Left lobe of liver (tissue), 2 donors: Measurements from ENCODE around the gene ALDH5A1. TPM values are rescaled to one million over a fixed set of nuclear protein-coding genes. Genes with fewer than 3 reads are reported as not detected.

ENCODE experiments used
- ATAC-seq: fragments of 200-7000 bp; cut with Tn5 transposase; one replicate; pipeline ENCODE4 v1.9.1; 2020; ENCODE audit warnings: mild to moderate bottlenecking, moderate library complexity
- DNase-seq: peaks from one replicate; pipeline ENCODE4 v3.0.0-alpha.2; 2020; ENCODE audit warnings: low spot score
- total RNA-seq: library from RNA; stranded (reverse); gene quantifications from one replicate; pipeline ENCODE4 v1.2.1, GENCODE V29; 2021
- donor health status: DM: no; HTN: no; CAD: no; lungs with moderate emphysema.
- donor health status: DM: no; HTN: yes; CAD: no.

The ALDH5A1 gene
- total RNA-seq, 1 donor from 2014 or later: 62.2 TPM

DNA sequence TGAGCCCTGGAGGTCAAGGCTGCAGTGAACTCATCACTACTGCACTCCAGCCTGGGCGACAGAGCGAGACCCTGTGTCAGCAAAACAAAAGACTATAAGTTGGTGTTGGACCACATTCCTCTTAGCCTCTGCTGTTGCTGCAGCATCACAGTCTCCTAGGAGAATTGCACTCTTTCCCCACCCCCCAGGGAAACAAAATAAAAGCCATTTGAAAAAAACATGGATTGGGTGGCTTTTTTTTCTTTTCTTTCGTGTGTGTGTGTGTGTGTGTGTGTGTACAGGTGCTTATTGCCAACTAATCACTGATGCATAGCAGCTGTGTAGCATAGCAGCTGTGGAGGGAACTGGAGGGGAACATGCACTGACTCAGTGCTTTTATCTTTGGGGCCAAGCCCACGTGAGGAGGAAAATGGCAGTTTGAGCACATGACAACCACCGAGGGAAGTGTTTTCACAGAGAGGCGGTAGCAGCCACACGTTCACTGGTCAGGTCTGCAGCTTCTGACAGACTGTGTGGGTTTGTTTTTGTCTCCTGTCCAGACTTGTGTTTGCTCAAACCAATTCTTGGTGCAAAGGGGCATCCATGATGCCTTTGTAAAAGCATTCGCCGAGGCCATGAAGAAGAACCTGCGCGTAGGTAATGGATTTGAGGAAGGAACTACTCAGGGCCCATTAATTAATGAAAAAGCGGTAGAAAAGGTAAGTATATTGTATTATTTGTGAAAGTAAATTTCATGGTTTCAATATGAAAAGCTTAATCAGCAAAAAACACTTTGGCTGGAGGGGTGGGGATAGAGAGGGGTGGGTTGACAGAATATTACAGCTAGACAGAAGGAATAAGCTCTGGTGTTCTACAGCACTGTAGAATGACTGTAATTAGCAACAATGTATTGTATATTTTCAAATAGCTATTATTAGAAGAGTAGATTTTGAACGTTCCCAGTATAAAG is 27.7 kb downstream of the ALDH5A1 start:
- DNase-seq (no peak), ATAC-seq (no peak)

DNA sequence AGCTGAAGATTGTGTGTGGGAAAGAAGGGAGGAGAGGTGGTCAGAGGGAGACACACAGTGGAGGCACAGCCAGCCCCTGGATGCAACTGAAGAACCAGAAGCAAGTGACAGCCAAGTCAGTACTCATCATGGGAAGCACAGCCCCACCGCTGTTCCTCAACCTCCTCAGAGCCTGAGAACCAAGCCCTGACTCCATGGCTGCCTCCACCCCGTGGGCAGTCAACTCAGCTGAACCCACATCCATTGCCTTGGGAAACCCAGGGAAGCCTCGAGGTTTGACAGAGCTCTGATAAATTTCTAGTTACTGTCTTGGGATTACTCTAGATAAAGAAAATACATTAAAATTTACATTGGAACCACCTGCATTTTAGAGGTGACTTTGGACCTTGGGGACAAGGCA is 29.6 kb downstream of the ALDH5A1 start:
- DNase-seq: no peak
- no peak for ATAC-seq

DNA sequence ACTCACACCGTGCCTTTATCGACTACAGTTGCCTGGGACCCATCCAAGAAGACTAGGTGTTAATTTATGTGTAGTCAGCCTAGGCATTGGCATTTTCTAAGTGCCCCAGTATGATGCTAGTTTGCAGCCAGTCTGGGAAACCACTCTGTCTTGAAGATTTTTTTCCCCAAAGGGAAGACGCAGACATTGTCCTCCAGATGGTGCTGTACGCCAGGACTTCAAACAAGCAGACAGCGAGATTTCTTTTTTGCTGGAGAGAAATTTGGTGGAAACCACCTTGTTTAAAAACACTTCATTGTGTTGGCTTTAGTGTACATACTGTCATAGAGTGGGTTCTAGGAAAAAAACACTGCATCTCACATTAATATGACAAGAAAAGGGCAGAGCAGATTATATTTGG is 30.0 kb downstream of the ALDH5A1 start:
- DNase-seq: no peak
- no peak for ATAC-seq

DNA sequence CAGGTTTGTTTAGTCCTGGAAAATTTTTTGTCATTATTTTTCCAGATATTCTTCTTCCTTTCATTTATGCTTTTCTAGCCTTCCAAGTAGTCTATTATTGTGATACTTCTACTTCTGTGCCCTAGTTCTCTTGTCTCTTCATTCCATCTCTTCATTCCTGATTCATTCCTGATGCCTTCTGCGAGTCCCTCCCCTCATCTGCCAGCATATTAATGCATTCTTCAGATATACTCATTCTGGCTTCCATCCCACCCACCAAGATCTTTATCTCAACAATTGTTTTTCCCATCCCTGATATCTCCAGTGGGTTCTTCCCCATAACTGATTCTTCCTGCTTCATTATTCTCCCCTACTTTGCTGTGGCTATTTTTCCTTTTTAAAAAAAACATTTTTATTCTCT is 35.2 kb downstream of the ALDH5A1 start:
- no peak for DNase-seq

DNA sequence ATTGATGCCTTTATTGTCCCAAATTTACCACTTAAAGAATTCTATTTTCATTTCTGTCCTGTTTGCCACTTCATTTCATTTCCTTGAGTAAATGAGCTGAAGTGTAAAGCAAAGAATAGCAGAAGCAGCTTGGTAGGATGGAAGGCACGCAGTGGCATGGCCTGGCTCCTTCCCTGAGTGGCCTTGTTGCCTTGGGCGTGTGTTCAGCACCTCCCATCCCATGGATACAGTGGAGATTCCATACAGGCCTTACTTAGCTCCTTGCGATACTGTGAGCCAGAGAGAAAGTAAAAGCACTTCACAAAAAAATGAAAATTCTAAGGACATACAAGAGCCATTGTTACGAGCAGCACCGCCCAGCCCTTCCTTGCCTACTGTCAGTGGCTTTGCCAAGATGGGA is 39.6 kb downstream of the ALDH5A1 start:
- DNase-seq (no peak), ATAC-seq (no peak)

More for the DNA sequence above, 35.2 kb downstream of the ALDH5A1 start:
- no peak for ATAC-seq

DNA sequence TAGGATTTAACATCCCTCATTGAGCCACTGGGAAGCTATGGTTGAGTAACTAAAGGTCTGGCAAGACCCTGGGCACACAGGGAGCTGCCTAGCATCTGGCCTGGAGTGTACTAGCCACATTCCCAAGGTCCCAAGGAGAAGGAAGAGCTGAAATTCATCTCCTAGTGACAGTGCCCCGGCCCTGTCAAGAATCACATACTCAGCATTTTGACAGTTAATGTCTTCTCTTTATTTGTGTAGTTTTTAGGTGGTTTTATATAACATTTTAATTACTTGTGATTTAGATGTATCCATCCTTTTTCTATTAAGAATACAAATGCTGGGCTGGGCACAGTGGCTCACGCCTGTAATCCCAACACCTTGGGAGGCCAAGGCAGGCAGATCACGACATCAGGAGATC is 40.4 kb downstream of the ALDH5A1 start:
- no peak for DNase-seq
- ATAC-seq: no peak

DNA sequence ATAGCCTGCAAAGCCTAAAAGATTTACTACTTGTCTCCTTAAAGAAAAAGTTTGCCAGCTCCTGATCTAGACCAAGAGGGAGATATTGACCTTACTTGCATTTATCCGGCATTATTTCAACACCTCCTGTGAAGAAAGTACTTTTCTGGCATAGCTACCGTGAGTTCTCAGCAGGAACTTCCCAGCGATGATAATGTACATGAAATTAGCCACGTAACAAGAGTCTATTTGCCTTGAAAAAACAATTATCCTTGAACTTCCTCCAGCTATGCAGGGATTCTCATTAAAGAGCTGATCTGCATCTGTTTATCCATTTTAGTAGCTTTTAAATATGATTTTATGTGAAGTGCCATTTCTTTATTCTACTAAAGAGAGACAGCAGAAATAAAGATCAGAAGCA is 41.7 kb downstream of the ALDH5A1 start:
- ATAC-seq (no peak), DNase-seq (no peak)

DNA sequence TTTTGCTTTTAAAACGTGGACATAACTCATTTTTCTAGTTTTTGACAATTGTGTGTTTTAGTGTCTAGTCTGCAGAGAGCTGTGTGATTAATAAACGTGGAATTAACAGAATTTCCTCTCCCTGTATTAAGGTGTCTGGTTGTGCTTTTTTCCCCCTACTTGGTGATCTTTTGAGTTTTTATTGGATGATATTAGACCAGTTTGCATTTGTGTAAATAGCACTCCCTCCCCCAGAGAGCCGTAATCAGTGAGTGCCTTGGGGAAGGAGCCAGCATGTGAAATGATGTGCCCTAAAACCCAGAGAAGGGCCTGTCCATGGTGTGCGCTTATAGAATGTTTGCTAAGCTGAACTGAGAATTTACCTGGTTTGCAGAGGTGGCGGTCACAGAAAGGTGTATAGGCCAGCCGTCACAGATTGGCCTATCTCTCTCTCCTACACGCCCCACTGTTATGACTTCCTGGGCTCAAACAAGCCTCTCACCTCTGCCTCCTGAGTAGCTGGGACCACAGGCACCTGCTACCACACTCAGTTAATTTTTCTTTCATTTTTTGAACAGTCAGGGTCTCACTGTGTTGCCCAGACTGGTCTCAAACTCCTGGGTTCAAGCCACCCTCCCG is 42.4 kb downstream of the ALDH5A1 start:
- ATAC-seq (no peak), DNase-seq (no peak)

DNA sequence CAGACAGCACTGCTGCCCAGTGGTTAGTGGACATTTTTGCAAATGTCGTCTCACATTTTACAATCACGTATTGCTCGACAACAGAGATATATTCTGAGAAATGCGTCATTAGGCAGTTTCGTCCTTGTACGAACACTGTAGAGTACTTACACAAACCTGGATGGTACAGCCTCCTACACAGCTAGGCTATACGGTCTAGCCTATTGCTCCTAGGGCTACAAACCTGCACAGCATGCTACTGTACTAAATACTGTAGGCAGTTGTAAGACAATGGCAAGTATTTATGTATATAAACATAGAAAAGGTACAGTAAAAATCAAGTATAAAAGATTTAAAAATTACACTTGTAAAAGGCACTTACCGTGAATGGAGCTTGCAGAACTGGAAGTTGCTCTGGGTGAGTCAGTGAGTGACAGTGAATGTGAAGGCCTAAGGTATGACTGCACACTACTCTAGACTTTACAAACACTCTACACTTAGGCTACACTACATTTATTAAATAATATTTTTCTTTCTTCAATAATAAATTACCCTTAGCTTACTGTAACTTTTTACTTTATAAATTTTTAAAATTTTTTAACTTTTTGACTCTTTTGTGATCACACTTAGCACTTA is 43.1 kb downstream of the ALDH5A1 start:
- DNase-seq: no peak
- no peak for ATAC-seq

DNA sequence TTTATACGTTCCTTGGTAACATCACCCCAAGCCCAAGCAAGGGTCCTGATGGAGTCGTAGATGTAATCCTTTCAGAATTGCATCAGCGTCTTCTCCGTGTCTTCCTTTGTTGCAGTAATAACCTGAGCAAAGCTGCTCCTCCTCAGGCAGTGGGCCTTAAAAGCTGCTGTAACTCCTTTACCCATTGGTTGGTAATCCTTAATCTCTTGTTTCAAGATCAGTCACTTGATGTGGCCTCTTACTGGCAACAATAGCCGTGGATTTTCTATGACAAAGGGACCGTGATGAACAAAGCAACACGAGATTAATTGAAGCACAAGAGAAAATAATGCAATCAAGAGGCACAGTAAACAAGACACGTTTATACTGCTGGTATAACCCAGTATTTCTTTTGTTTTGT is 44.6 kb downstream of the ALDH5A1 start:
- ATAC-seq (no peak), DNase-seq (no peak)

DNA sequence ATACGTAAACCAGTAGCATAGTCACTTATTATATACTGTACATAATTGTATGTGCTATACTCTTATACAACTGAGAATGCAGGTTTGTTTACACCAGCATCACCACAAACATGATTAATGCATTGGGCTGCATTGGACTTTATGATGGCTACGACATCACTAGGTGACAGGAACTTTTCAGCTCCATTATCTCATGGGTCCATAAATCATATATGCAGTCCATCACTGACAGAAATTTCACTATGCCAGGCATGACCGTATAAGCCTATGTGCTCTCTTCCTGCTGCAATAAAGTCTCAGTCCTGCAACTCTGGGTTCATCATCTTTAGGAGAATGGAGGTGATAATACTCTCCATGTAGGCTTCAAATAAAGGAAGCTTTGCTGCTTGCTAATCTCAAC is 45.4 kb downstream of the ALDH5A1 start:
- no peak for ATAC-seq
- DNase-seq: no peak

DNA sequence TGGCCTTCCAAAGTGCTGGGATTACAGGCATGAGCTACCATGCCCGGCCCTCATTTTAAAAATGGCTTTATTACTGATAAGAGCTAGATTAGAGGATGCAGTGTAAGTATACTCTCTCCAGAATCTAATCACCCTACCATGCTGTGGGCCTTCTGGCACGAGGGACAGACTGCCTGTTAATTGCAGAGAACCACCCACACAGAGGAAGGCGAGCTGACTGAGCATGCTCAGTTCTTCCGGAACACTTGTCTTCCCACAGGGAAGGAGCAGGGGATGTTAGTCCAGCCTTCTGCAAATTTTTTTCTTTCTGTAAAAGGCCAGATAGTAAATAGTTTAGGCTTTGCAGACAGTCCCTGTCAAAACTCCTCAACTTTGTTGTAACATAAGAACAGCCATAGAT is 48.9 kb downstream of the ALDH5A1 start:
- no peak for DNase-seq
- ATAC-seq: no peak

DNA sequence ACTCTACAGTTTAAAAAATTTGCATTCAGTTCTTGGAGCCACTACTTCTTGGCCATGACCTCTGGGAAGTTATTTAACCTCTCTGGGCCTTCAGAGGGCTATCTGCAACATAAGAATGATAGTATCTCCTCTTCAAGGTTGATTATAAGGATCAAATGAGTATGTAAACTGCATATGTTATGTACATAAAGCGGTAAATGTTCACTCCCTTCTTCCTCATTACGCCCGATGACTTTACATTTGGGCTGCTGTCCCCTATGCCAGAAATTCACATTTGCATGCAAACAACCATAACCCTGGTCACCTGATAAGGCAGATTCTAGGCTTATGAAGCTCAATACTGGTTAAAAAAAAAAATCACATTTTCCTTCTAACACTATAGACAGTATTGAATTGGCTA is 50.4 kb downstream of the ALDH5A1 start:
- DNase-seq (no peak), ATAC-seq (no peak)

DNA sequence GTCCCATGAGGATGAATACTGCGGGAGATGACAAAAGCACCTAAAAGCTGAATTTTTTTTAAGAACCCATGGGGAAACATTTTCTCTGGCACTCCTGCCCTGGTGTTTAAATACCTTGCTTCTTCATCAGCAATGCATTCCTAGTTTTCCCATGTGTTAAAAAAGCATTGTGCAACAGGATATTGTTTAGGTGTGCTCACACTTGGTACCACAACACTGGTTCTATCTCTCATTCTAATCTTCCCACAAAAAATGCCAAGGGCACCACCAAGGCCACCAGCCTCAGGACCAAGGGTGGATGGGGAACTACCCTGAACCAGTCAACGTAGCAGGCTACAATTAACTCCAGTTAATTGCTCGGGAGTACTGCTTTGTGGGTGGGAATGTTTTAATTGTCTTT is 50.9 kb downstream of the ALDH5A1 start:
- DNase-seq (no peak), ATAC-seq (no peak)

DNA sequence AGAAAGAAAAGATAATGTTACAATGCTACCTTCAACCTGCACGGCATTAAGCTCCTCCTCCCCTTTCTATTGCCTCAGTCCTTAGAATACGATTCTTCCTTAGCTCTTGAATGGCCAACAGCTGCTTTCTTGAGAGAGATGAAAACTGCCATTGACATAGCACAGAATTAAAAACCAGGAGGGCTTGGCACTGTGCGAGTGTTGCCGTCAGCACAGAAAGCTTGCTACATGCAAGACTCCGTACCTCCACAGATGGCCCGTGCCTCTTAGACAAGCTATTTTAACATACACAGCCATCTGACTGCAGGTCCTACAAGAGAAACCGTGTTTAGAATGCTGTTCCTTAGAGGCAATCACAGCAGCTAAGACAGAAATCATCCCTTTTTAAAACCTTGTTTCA is 51.7 kb downstream of the ALDH5A1 start:
- DNase-seq (no peak), ATAC-seq (no peak)

DNA sequence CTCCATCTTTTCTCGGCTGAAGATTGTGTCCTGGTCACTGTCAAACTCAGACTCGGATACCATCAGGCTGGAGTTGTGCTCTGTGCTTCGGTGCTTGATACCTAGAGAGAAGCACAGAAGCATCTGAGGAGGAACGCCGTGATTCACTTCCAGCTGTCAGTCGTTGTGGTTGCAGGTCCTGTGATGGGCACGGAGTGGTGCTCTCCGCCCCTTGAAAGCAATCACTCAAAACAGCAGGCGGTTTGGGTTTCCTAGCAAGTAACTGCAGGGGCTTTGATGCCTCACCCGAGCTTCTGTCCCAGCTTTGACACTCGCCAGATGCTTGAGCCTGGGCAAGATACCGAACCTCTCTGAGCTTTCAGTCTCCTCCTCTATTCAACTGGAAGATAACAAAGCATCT is 52.5 kb downstream of the ALDH5A1 start:
- DNase-seq (no peak), ATAC-seq (no peak)

DNA sequence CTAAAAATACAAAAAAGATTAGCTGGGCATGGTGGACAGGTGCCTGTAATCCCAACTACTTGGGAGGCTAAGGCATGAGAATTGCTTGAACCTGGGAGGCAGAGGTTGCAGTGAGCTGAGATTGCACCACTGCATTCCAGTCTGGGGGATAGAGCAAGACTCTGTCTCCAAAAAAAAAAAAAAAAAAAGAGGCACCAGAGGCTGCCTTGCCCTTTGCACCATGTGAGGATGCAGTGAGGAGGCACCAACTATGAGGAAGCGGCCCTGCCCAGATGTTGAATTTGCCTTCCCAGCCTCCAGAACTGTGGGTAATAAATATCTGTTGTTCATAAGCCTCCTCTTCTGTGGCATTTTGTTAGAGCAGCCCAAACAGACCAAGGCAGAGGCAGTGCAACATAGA is 54.4 kb downstream of the ALDH5A1 start:
- no peak for DNase-seq
- no peak for ATAC-seq

DNA sequence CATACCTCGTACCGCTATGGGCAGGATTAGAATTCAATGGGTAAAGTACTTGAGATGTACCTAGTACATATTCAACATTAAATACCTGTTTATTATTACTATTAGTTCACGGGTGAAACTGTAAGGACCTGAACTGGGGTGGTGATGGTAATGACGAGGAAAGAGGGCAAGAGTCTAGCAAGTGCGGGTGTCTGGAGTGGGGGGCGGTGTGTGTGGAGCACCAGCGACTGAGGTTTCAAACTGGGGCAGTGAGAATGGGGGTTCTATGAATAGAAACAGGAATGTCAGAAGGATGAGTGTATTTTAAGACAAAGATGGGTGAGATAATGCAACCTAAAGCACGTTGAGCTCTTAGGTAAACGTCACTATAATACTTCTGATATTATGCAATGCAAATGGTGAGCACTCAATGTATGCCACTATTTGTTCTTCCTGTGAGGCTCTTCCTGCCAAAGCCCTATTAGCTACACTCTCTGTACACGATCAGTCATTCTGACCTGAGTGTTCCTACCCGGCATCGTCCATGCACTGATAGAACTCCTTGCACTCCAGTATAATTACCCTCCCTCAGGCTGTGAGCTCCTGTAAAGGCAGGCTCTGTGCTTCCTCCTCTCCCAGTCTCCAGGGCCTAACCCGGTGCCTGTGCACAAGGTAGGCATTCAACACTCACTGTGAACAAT is 55.0 kb downstream of the ALDH5A1 start:
- ATAC-seq: no peak
- no peak for DNase-seq

DNA sequence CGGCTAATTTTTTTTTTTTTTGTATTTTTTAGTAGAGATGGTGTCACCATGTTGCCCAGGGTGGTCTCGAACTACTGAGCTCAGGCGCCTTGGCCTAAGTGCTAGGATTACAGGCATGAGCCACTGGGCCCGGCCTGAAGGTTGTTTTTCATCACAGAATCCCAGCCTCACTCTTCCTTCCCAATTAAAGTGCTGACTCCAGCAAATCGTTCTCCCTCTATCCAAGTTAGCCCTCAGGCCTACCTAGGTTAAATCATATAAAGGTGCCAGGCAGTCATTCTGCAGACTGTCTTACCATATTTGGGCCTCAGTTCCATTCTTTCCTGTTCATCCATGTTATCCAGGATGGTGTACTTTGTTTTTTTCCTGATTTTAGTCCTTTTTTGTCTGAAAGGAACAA is 56.4 kb downstream of the ALDH5A1 start:
- no peak for ATAC-seq
- DNase-seq: no peak

DNA sequence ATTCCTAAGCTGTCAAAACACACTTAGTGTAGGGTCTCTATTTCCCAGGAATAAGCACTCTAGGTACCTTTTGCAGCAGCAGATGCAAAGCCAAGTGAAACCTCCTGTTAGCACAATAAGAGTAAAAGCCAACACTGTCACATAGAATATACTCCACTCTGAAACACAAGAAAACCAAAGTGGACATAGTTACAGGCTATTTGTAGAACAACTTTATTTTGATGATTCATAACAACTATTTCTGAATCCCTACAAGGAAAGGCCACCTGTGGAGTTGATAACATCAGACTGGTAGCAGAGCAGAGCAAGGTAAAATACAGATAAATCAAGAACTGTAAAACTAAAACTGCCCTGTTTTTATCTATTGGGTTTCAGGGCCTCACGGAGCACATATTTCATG is 59.7 kb downstream of the ALDH5A1 start:
- DNase-seq (no peak), ATAC-seq (no peak)

DNA sequence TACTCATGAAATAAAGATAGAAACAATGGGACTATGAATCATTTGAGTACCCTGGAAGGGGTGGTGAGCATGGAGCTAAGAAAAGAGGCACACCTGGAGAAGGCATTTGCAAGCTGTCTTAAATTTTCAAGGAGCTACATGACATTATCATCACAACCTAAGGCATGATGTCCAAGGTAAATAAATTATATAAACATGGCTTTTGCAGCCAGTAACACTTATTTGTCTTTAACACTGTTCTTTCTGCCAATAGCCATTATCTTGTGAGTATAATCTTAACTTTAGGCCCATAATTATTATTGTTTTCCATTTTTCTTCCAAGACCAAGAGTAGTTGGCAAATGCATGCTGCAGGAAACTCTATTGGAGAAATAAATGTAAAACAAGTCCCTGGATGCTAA is 63.7 kb downstream of the ALDH5A1 start:
- no peak for DNase-seq

DNA sequence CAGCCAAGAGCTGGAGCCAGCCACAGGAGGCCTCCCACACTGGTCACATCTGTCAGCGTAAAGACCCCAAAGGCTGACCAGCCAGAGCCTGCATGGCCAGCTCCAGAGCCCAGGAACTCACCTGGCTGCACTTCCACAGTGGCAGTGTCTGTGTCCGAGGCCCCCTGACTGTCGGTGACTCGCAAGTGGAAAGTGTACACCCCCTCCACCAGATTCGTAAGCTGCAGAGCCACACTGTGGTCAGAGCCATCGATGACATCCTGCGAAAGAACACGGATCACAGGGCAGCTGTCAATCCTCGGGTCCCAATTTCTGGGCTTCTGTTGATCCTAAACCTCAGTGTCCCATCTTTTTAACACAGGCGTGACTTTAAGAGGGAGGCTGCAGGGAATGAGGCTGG is 69.3 kb downstream of the ALDH5A1 start:
- no peak for DNase-seq
- no peak for ATAC-seq

More for the DNA sequence above, 63.7 kb downstream of the ALDH5A1 start:
- no peak for ATAC-seq
